ENCODE measurements around the gene WDR45B. TPM values are rescaled to one million over a fixed set of nuclear protein-coding genes. Genes with fewer than 3 reads are reported as not detected.
A peak's percentile ranks its signal among the peaks of the same experiment; 100 is the strongest.

The WDR45B gene
- total RNA-seq, 1 experiment from 2014 or later: 132 TPM

DNA sequence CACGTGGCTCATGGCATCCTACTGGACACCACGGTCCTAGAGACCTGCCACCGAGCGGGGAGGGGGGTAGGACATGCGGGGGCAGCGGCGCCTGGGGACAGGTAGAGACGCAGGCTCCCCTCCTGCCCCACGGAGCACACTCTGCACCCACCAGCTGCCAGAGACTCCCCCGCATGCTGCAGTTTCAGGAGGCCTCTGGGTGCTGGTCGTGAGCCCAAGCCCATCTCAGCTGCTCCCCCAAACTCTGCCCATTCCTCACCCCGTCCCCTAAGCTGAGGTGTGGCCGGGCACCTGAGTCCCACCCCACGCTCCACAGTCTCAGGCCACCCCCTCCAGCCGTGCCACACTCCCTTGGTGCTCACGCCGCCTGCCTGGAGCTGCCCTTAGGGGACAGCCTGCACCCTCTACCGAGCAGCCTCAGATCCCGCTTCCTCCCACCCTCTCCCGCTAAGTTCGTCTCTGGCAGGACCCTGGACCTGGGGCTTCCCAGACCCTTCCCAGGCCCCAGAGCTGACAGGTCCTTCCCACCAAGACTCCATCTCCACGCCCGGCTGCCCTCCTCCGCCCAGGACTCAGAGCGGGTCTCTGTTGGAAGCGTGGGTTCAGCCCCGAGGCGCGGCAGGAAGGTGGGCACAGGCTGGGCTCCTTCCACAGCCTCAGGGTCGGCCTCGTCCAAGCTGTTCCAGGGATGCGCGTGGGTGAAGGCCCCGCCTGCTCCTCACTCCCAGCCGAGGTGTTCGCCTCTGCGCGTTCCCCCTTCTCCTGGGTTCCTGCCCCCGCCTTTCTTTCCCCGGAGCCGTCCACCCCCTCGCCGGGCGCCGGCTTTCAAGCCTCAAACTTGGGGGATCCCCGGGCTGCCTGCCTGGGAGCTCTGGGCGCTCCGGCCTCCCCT is 48.9 kb upstream of the WDR45B start:
- Histone ChIP-seq H3K27me3 (ENCODE audit: control insufficient read depth, insufficient read depth, low read length) (peaks cover 2% of the 10 kb centered on the region; the same call in 1 of the 2 replicates), H3K4me3 (ENCODE audit: low read depth in 2 of 2, low read length in 2 of 2) (peak overlapping the region; percentile 40 to 48), H3K9me3 (ENCODE audit: control insufficient read depth, insufficient read depth, low read depth, low read length) (no peaks in the 10 kb centered on the region), H3K36me3 (ENCODE audit: control insufficient read depth, insufficient read depth, low read length) (no peaks in the 10 kb centered on the region), H3K4me1 (ENCODE audit: control insufficient read depth, insufficient read depth, low read length) (0 out of 2 replicates have a peak, but pooled peaks cover 5% of the 10 kb centered on the region), H3K27ac (ENCODE audit: low read length) (no peak overlapping the region)
- ATAC-seq: no peak
- TF ChIP-seq SIN3A (IDR thresholded peaks at IDR 0.05; ENCODE audit: borderline replicate concordance, insufficient read depth, low read depth, low read length) (0 out of 2 replicates have a peak, but pooled peaks have one; percentile 24), POLR2AphosphoS5 (IDR thresholded peaks at IDR 0.05; ENCODE audit: low read depth, low read length) (no peak)
- TF ChIP-seq, protein P1, sequence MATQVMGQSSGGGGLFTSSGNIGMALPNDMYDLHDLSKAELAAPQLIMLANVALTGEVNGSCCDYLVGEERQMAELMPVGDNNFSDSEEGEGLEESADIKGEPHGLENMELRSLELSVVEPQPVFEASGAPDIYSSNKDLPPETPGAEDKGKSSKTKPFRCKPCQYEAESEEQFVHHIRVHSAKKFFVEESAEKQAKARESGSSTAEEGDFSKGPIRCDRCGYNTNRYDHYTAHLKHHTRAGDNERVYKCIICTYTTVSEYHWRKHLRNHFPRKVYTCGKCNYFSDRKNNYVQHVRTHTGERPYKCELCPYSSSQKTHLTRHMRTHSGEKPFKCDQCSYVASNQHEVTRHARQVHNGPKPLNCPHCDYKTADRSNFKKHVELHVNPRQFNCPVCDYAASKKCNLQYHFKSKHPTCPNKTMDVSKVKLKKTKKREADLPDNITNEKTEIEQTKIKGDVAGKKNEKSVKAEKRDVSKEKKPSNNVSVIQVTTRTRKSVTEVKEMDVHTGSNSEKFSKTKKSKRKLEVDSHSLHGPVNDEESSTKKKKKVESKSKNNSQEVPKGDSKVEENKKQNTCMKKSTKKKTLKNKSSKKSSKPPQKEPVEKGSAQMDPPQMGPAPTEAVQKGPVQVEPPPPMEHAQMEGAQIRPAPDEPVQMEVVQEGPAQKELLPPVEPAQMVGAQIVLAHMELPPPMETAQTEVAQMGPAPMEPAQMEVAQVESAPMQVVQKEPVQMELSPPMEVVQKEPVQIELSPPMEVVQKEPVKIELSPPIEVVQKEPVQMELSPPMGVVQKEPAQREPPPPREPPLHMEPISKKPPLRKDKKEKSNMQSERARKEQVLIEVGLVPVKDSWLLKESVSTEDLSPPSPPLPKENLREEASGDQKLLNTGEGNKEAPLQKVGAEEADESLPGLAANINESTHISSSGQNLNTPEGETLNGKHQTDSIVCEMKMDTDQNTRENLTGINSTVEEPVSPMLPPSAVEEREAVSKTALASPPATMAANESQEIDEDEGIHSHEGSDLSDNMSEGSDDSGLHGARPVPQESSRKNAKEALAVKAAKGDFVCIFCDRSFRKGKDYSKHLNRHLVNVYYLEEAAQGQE (IDR thresholded peaks at IDR 0.05; ENCODE audit: insufficient read depth in 1 of 2, low read depth in 2 of 2, low read length in 1 of 2): no peak
- CTCF ChIA-PET: no interaction called here
- no peak for DNase-seq (ENCODE audit: low read depth, low spot score)
- BruUV-seq (replicated peaks): no TSS peak
- intact Hi-C loops (cut with micrococcal nuclease; ENCODE audit: unreplicated experiment): no loop called here
- in situ Hi-C loops (cut with HindIII; ENCODE audit: low pct_unique_long_range_greater_than_20kb, low sequenced_read_pairs): no loop called here
- POLR2A ChIA-PET: no interaction called here

DNA sequence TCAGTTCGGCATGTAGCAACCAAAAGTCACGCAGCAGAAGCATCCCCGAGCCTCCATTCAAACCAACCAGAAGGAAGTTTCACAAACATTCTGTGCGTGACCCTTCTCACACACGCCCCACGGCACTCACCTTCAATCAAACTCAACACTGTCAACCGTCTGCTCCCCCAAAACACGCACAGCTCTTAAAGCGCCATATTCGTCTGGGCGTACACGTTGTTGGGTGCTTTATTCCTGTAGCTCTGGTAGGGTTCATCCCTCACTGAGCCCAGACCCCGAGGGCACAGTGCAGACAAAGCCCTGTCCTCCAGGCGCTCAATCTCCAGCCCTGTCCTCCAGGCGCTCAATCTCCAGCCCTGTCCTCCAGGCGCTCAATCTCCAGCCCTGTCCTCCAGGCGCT is 48.0 kb upstream of the WDR45B start:
- H3K4me1 ChIP-seq (ENCODE audit: control insufficient read depth, insufficient read depth, low read length): 0 out of 2 replicates have a peak, but pooled peaks cover 5% of the 10 kb centered on the region
- no peak for DNase-seq (ENCODE audit: low read depth, low spot score)

More for the DNA sequence above, 48.0 kb upstream of the WDR45B start:
- in situ Hi-C loops (cut with HindIII; ENCODE audit: low pct_unique_long_range_greater_than_20kb, low sequenced_read_pairs): no loop called here
- no peak for ATAC-seq
- intact Hi-C loops (cut with micrococcal nuclease; ENCODE audit: unreplicated experiment): no loop called here
- POLR2A ChIA-PET: no interaction called here
- H3K36me3 ChIP-seq (ENCODE audit: control insufficient read depth, insufficient read depth, low read length): no peaks in the 10 kb centered on the region
- TF ChIP-seq POLR2AphosphoS5 (IDR thresholded peaks at IDR 0.05; ENCODE audit: low read depth, low read length): no peak
- TF ChIP-seq SIN3A (IDR thresholded peaks at IDR 0.05; ENCODE audit: borderline replicate concordance, insufficient read depth, low read depth, low read length): no peak
- TF ChIP-seq TCF7L2 (IDR thresholded peaks at IDR 0.05; ENCODE audit: low read depth, low read length): no peak
- TF ChIP-seq, protein P2, sequence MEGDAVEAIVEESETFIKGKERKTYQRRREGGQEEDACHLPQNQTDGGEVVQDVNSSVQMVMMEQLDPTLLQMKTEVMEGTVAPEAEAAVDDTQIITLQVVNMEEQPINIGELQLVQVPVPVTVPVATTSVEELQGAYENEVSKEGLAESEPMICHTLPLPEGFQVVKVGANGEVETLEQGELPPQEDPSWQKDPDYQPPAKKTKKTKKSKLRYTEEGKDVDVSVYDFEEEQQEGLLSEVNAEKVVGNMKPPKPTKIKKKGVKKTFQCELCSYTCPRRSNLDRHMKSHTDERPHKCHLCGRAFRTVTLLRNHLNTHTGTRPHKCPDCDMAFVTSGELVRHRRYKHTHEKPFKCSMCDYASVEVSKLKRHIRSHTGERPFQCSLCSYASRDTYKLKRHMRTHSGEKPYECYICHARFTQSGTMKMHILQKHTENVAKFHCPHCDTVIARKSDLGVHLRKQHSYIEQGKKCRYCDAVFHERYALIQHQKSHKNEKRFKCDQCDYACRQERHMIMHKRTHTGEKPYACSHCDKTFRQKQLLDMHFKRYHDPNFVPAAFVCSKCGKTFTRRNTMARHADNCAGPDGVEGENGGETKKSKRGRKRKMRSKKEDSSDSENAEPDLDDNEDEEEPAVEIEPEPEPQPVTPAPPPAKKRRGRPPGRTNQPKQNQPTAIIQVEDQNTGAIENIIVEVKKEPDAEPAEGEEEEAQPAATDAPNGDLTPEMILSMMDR (IDR thresholded peaks at IDR 0.05): no peak
- no peaks in the 10 kb centered on the region for H3K9me3 ChIP-seq (ENCODE audit: control insufficient read depth, insufficient read depth, low read depth, low read length)
- H3K27me3 ChIP-seq (ENCODE audit: control insufficient read depth, insufficient read depth, low read length): peaks cover 2% of the 10 kb centered on the region; the same call in 1 of the 2 replicates
- no peak overlapping the region for H3K27ac ChIP-seq (ENCODE audit: low read length)
- BruUV-seq (replicated peaks): no TSS peak
- CTCF ChIA-PET: no interaction called here
- no peak overlapping the region for H3K4me3 ChIP-seq (ENCODE audit: low read depth in 2 of 2, low read length in 2 of 2)
